Measurements from ENCODE around the gene FAM3B. TPM values are rescaled to one million over a fixed set of nuclear protein-coding genes. Genes with fewer than 3 reads are reported as not detected.
"Not testable (repeated sequence)": the region's sequence is repeated elsewhere in the genome, so short reads cannot be mapped to it uniquely, and the experiment has no call there.

Gene FAM3B
- total RNA-seq, 1 experiment from 2014 or later = not detected

DNA sequence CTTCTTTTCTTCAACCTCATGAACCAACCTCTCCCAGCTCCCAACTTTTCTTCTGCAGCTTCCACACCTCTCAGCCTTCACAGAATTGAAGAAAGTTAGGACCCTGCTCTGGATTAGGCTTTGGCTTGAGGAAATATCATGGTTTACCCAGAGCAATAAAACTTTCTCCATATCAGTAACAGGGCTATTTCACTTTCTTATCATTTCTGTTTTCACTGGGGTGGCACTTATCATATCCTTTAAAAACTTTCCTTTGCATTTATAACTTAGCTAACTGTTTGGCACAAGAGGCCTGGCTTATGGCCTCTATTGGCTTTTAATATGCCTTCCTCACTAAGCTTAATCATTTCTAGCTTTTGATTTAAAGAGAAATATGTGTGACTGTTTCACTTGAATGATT lies 9.4 kb upstream of the FAM3B start:
- ATAC-seq (no peak), DNase-seq (ENCODE audit: low read depth, low spot score) (no peak)
- Histone ChIP-seq H3K36me3 (ENCODE audit: control insufficient read depth, insufficient read depth, low read length) (no peaks in the 10 kb centered on the region), H3K9me3 (ENCODE audit: control insufficient read depth, insufficient read depth, low read depth, low read length) (no peaks in the 10 kb centered on the region), H3K4me3 (ENCODE audit: low read depth in 2 of 2, low read length in 2 of 2) (no peak overlapping the region), H3K4me1 (ENCODE audit: control insufficient read depth, insufficient read depth, low read length) (no peaks in the 10 kb centered on the region), H3K27me3 (ENCODE audit: control insufficient read depth, insufficient read depth, low read length) (peaks cover 7% of the 10 kb centered on the region), H3K27ac (ENCODE audit: low read length) (no peak overlapping the region)
- POLR2A ChIA-PET = no interaction called here
- in situ Hi-C loops (cut with HindIII; ENCODE audit: low pct_unique_long_range_greater_than_20kb, low sequenced_read_pairs) (no loop called here), intact Hi-C loops (cut with micrococcal nuclease; ENCODE audit: unreplicated experiment) (no loop called here)
- TF ChIP-seq SIN3A (IDR thresholded peaks at IDR 0.05; ENCODE audit: borderline replicate concordance, insufficient read depth, low read depth, low read length) = no peak
- no TSS peak for BruUV-seq (replicated peaks)
- CTCF ChIA-PET = no interaction called here

DNA sequence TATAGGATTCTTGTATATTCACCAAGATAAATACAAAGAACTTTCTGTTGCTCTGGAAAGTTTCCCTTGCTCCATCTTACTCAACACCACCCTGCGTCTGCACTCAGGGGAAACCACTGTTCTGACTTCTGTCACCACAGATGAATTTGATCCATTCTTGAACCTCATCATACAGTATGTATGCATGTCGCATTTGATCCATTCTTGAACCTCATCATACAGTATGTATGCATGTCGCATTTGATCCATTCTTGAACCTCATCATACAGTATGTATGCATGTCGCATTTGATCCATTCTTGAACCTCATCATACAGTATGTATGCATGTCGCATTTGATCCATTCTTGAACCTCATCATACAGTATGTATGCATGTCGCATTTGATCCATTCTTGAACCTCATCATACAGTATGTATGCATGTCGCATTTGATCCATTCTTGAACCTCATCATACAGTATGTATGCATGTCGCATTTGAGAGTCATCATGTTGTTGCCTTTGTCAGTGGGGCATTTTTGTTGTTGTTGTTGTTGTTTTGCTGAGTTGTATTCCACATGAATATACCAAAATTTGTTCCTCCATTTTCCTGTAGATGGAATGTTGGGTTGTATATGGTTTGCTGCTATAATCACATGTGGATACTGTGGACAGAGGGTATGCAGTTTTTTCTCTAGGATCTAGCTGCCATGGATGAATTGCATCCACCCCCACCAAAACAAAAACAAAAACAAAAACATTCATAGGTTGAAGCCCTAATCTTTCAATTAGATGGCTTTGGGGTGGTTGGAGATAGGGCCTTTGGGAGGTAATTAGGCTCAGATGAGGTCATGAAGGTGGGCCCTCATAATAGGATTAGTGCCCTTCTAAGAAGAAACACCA lies 3.1 kb upstream of the FAM3B start:
- H3K4me3 ChIP-seq (ENCODE audit: low read depth in 2 of 2, low read length in 2 of 2); CTCF ChIA-PET; POLR2A ChIA-PET; H3K27ac ChIP-seq (ENCODE audit: low read length); H3K9me3 ChIP-seq (ENCODE audit: control insufficient read depth, insufficient read depth, low read depth, low read length); in situ Hi-C loops (cut with HindIII; ENCODE audit: low pct_unique_long_range_greater_than_20kb, low sequenced_read_pairs); DNase-seq (ENCODE audit: low read depth, low spot score); intact Hi-C loops (cut with micrococcal nuclease; ENCODE audit: unreplicated experiment); BruUV-seq (replicated peaks); H3K27me3 ChIP-seq (ENCODE audit: control insufficient read depth, insufficient read depth, low read length); H3K4me1 ChIP-seq (ENCODE audit: control insufficient read depth, insufficient read depth, low read length); ATAC-seq; H3K36me3 ChIP-seq (ENCODE audit: control insufficient read depth, insufficient read depth, low read length): not testable (repeated sequence)

DNA sequence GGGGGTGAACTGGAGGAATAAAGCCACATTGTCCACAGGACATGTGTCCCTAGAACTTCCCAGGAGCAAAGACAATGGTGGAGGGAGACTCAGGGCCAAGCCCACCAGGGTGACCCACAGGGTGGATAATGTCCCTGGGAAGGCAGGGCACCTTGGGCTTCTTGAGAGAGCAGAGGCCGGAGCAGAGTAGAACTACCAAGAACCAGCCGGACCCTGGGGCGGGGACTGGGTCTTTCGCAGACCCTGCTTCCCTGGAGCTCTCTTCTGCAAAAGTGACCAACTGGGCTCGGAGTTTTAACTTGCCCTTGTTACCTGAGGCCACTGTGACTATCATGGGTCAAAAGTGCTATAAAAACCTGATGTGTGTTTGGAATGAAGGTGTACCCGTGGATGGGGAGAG lies 875 bp upstream of the FAM3B start:
- no TSS peak for BruUV-seq (replicated peaks)
- Histone ChIP-seq H3K4me1 (ENCODE audit: control insufficient read depth, insufficient read depth, low read length) (no peaks in the 10 kb centered on the region), H3K27me3 (ENCODE audit: control insufficient read depth, insufficient read depth, low read length) (peaks cover under 1% of the 10 kb centered on the region), H3K36me3 (ENCODE audit: control insufficient read depth, insufficient read depth, low read length) (no peaks in the 10 kb centered on the region), H3K4me3 (ENCODE audit: low read depth in 2 of 2, low read length in 2 of 2) (no peak overlapping the region), H3K27ac (ENCODE audit: low read length) (no peak overlapping the region), H3K9me3 (ENCODE audit: control insufficient read depth, insufficient read depth, low read depth, low read length) (no peaks in the 10 kb centered on the region)
- DNase-seq (ENCODE audit: low read depth, low spot score) = no peak
- in situ Hi-C loops (cut with HindIII; ENCODE audit: low pct_unique_long_range_greater_than_20kb, low sequenced_read_pairs) (no loop called here), intact Hi-C loops (cut with micrococcal nuclease; ENCODE audit: unreplicated experiment) (no loop called here)
- no peak for ATAC-seq
- TF ChIP-seq, protein P1, sequence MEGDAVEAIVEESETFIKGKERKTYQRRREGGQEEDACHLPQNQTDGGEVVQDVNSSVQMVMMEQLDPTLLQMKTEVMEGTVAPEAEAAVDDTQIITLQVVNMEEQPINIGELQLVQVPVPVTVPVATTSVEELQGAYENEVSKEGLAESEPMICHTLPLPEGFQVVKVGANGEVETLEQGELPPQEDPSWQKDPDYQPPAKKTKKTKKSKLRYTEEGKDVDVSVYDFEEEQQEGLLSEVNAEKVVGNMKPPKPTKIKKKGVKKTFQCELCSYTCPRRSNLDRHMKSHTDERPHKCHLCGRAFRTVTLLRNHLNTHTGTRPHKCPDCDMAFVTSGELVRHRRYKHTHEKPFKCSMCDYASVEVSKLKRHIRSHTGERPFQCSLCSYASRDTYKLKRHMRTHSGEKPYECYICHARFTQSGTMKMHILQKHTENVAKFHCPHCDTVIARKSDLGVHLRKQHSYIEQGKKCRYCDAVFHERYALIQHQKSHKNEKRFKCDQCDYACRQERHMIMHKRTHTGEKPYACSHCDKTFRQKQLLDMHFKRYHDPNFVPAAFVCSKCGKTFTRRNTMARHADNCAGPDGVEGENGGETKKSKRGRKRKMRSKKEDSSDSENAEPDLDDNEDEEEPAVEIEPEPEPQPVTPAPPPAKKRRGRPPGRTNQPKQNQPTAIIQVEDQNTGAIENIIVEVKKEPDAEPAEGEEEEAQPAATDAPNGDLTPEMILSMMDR (IDR thresholded peaks at IDR 0.05) = no peak
- TF ChIP-seq REST (IDR thresholded peaks at IDR 0.05; ENCODE audit: insufficient read depth in 1 of 2, low read depth in 2 of 2, low read length in 1 of 2) (no peak), TCF7L2 (IDR thresholded peaks at IDR 0.05; ENCODE audit: low read depth, low read length) (no peak), SIN3A (IDR thresholded peaks at IDR 0.05; ENCODE audit: borderline replicate concordance, insufficient read depth, low read depth, low read length) (no peak), POLR2AphosphoS5 (IDR thresholded peaks at IDR 0.05; ENCODE audit: low read depth, low read length) (no peak)
- POLR2A ChIA-PET = no interaction called here
- CTCF ChIA-PET = no interaction called here
